ENCODE data around the gene MARK1.

The MARK1 gene

DNA sequence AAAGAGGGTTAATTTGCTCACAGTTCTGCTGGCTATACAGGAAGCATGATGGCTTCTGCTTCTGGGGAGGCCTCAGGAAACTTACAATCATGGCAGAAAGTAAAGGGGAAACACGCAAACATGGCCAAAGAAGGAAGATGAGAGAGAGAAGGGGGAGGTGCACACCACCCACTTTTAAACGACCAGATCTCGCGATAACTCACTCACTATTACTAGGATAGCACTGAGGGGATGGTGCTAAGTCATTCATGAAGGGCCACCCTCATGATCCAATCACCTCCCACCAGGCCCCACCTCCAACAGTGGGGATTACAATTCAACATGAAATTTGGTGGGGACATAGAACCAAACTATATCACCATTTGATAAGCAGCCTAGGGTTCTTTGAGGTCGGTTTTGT, 159.9 kb downstream of the MARK1 start:
- in situ Hi-C loops (cut with HindIII; ENCODE audit: low sequenced_read_pairs), result no loop called here

DNA sequence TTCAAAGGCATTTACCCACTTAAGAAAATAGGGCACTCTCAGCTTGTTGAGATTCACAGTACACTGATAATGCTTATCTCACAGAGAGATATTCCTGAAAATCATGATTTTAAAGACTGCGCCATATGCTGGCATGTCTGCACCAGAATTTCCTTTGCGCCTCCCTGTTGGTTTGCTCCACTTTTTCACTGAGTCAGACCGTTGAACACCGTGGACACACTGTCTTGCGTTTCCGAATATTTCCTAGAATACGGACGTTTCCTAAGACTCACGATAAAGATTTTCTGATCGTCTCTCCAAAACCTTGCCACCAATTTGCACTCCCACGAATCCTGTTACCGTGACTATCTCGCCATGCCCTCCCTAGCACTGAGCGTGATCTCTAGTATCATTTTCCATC, 161.7 kb downstream of the MARK1 start:
- in situ Hi-C loops (cut with HindIII; ENCODE audit: low sequenced_read_pairs), result no loop called here

DNA sequence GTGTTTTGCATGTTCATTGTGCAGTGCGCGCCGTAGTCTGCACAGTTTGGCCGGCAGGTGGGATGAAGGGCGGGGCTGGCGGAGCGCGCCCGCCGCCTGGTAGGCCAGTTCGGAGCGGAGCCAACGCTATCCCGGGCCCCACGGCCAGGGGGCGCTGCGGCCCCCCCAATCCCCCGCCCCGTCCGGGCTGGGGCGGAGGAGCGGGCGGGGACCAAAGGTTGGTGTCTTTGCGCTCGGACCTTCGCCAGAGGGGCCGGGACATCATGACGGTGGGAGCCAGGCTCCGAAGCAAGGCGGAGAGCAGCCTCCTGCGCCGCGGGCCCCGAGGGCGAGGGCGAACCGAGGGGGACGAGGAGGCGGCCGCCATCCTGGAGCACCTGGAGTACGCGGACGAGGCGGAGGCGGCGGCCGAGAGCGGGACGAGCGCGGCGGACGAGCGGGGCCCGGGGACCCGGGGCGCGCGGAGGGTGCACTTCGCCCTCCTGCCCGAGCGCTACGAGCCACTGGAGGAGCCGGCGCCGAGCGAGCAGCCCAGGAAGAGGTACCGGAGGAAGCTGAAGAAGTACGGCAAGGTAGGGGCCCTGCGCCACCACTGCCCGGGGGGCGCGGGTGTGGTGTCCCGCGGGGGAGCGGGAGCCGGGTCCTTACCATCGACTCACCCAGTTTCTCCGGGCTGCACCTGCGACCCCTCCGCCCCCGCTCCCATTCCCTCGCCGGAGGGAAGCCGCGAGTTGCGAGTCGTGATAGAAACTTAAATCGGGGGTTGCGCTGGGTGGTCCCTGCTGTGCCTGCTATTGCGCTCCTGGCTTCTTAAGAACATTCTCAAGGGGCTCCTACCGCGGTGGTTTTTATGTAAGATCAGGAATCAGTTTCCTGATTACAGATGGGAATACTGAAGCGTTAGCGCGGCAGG, 162.5 kb downstream of the MARK1 start, which contains the start of gene C1orf115:
Gene C1orf115, plus strand, starts transcription at position 224 of the 913 bp plus-strand sequence. Its CDS starts 40 bp downstream, at position 264.
- in situ Hi-C loops (cut with HindIII; ENCODE audit: low sequenced_read_pairs), result no loop called here

DNA sequence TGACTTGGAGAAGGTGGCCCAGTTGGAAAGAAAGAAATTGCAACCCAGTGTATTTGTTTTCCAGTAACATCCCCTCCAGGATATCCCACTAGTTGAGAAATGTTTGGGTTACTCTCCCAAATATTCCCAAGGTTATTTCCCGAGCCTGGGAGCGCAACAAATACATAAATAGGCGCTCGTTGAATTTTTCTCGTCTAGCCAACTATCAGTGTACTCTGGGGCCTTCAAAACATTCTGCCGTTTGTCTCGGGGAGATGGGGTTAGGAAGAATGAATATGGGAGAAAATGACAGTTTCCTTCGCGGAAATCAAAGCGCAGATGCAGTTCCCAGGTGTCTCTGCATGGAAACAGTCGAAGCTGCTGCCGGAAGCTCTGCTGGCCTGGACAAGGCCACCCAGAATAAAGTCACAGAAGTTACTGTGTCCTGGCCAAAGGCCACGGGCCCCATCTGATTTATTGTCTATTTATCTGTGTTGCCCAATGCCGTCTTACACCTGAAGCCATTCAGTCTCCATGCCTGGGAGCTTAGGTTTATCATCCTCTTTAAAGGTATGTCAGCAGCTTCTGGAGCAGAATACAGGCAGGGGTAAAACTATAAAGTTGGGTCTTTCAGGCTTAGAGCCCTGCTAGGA, 163.2 kb downstream of the MARK1 start:
- in situ Hi-C loops (cut with HindIII; ENCODE audit: low sequenced_read_pairs), result no loop called here

DNA sequence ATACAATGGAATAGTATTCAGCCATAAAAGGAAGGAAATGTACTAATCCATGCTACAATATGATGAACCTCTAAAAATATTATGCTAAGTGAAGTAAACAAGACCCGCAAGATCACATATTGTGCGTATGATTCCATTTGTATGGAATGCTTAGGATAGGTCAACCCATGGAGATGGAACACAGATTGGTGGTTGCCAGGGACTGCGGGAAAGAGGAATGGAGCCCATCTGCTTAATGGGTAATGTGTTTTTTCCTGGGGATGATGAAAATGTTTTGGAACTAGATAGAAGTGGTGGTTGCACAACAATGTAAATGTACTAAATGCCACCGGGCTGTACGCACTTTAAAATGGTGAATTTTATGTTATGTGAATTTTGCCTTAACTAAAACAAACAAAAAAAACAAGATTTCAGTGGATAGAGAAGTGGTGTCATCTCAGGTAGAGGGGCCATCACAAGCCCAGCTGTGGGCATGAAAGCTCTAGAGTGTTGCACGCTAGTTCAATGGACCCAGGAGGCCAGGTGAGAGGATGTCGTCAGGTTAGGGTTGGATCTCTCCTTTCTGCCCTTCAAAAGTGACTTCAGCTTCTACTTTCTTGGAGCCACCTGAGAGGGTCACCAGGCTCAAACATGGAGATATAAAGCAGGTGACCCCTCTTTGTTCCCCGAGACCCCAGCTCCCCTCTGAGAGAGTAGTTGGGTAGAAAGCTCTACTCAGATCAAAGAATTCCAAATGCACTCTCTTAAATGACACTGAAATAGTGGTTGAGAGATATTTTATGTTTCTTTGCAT, 164.7 kb downstream of the MARK1 start:
- in situ Hi-C loops (cut with HindIII; ENCODE audit: low sequenced_read_pairs), result no loop called here

DNA sequence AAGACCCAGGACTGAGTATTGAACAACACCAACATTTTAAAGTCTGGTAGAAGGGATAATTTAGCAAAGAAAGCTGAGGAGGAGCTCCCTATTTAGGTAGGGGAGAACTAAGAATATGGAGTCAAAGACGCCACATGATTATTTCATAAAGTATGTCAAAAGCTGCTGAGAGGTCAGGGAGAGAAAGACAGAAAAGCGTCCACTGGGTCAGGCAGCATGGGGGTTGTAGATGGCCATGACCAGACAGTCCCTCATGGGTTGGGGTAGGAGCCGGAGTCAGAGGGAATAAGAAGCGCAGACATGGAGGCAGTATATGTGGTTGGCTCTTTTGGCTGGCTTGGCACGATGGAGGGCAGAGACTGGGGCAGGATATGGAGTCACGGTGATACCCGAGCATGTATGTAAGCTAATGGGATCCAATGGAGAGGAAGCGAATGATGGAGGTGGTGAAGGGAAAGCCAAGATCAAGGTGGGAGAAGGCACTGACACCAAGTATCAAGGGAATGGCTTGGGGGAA, 167.0 kb downstream of the MARK1 start:
- in situ Hi-C loops (cut with HindIII; ENCODE audit: low sequenced_read_pairs), result no loop called here

DNA sequence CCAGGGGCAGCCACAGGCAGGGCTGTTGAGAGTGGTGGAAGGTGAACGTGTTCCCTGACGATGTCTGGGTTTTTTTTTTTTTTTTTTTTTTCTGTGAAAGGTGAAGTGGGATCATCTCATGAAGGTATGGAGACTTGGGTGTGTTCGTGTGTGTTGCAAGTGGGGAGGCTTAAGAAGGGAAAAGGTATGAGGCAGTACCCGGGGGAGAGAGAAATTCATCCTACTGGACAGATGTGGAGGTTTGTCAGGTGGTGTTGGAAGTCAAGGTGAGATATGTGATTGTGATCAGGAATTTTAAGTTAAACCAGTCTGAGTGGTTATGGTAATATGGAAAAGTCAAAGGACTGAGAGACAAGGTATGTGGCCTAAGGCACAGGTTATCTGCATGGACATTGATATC, 167.5 kb downstream of the MARK1 start:
- in situ Hi-C loops (cut with HindIII; ENCODE audit: low sequenced_read_pairs), result no loop called here

DNA sequence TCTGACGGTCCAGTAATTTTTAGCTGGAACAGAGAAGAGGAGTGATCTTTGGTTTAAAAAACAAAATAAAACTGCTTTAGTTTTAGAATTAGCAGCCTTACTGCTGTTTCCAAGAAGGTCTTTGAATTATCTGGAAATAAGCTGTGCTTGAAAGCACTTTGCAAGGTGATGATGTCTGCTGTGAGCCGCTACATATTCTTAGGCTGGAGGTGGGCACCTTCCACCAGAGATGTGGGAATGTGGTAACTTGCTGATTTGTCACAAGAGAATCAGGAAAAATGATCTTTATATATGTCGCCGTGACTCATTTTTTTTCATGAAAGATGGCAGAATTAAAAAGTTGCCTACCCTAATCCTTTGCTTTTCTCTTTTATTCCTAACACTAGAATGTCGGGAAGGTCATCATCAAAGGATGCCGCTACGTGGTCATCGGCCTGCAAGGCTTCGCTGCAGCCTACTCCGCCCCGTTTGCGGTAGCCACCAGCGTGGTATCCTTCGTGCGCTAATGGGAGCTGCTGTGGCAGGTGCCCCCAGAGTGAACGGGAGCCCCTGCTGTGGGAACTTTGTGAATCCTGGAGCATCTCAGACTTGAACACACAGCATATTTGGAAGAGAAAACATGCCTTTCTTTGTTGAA, 168.4 kb downstream of the MARK1 start:
- in situ Hi-C loops (cut with HindIII; ENCODE audit: low sequenced_read_pairs), result no loop called here

DNA sequence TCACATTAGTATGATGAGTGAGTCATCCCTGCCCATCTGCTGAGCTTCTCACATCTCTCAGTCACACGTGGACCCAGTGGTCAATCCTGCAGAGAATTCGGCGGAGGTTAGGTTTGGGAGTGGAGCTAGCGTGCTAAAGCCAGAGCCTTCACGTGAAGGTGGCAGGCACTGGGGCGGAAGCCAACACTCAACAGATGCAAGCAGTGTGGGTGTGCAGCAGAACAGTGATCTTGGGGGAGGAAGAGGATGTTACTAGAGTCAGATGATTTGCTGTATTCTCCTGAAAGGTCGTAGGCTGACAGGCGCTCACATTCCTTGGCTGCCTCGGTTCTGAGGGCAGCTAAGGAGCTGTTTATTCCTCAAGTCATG, 168.9 kb downstream of the MARK1 start:
- in situ Hi-C loops (cut with HindIII; ENCODE audit: low sequenced_read_pairs), result no loop called here

DNA sequence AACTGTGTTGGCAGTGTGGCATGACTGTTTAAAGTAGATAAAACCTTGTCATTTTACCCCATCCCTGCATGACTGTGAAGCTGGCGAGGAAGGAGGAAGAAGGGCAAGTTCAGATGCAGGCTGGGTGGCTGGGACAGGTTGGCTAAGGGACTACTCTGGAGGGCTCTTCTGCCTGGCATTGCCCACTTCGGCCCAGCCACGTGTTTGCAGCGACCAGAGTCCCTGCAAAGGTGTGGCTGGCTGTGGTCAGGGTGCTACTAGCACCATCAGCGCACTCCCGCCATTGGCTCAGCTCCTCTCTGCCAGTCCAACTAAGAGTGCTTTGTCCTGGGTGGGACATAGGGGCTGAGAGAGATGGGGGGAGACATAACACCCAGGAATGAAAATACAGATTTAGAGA, 169.4 kb downstream of the MARK1 start:
- in situ Hi-C loops (cut with HindIII; ENCODE audit: low sequenced_read_pairs), result no loop called here

DNA sequence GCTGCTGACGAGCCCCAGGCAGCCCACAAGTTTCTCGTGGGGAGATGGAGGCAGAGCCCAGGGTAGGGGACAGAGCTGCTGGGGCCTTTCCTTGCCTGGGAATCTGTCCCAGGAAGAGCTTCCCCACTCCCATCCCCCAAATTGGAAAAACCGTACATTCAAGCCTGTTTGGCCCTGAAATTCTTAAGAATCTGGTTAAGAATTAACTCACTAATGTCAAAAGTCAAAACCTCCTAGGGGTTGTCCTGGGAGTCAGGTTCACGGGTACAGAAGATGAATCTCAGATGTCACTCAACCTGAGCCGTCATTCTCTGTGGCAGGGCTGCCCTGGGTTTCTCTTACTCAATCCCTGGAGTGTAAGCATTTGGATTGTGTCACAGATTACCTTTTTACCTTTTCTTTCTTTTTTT, 170.7 kb downstream of the MARK1 start:
- in situ Hi-C loops (cut with HindIII; ENCODE audit: low sequenced_read_pairs), result no loop called here

DNA sequence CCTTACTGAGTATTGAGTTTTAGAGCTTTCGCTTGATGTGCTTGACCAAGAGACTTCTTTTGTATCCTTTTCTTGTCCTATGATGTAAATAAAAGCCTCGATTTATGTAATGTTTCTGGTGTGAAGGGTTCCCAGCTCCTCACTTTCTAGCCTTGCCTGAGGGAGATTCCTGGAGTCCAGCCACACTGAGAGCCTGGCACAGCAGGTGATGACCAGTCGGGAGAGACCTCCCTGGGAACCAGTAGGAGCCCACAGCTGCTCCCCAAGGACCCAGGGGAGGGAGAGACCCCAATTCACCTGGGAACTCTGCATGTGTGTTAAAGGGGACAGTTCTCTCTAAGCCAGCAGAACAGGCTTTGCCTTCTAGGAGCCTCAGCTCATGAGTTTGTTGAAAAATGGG, 171.1 kb downstream of the MARK1 start:
- in situ Hi-C loops (cut with HindIII; ENCODE audit: low sequenced_read_pairs), result no loop called here

DNA sequence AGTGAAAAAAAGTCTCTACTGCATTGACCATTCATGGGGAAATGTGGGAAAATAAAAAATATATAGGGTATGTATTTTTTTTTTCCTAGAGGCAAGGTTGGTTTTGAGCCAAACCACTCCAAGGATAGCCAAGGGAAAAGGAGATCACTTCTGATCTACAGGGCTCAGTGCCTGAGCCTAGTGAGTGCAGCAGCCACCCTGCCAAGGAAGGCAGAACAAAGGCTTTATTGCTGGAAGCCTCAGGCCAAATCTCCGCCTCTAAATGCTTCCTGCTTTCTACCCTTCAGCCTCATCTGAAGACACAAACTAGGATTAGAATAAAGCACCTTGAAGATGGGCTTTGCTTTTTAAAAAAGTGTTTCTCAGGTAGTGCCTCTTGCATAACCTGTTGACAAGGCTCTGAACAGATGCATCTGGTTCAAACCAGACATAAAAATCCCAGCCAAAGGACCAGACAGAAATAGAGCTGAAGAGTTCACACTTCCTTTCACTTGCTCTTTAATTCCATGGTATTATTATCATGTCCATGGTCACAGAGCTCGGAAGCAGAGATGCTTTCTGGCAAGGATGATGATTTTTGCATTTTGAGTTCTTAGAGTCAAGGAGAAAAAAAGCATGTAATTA, 172.7 kb downstream of the MARK1 start:
- in situ Hi-C loops (cut with HindIII; ENCODE audit: low sequenced_read_pairs), result no loop called here

DNA sequence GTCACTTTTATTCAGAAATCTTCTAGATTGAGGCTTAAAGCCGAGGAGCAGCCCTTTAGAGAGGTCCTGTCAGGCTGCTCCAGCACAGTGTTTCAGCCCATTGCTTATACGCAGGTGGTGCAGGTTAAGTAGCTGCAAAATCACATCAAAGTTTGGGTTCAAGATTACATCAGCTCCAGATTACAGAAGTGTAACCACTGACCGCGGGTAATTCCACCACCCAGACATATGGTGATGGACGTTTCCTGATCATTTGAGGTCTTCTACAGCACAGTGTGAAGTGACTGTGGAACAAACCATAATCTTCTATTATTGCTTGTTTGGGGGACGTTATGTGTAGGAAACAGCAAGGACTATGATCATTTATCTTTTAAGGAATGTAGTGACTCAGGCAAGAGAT, 174.0 kb downstream of the MARK1 start:
- in situ Hi-C loops (cut with HindIII; ENCODE audit: low sequenced_read_pairs), result no loop called here

DNA sequence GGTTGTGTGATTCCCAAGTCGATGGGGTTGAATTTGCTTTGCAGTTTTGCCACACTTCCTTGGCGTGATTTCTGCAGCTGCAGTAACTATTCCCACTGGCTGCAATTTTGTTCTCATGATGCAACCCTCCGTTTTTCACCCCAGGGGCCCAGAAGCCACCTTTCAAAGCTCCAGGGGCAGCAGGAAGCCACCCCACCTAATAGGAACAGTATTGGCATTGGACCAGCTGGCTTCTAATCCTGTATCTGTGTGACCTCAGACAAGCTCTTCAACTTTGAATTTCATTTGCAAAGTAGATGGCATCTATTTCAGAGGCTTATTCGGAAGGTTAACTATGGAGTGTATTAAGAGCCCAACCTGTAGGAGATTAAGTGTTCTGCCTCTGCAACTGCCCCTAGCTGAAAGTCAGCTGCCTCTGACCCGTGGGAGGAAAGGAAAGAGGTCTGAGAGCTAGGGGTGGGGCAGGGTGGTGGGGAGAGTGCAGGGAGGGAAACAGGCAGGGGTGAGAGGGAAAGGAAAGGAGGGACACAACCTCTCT, 174.9 kb downstream of the MARK1 start:
- in situ Hi-C loops (cut with HindIII; ENCODE audit: low sequenced_read_pairs), result no loop called here

DNA sequence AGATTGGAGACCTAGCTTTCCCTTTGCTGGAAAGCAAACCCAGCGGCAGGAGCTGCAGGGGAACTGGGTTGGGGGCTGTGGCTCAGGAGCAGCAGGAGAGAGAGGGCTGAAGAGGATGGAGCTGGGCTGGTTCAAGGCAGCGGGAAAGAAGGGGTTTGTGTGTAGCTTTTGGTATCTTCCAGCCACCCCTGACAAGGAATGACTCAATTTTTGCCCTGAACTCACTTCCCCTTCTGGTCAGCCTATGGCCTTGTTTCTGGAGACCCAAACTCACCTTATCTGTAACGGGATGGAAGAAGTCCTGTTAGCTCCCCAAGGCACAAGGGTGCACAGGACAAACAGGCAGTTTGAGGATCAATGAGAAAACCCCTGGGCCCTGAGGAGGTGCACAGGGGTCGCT, 175.4 kb downstream of the MARK1 start:
- in situ Hi-C loops (cut with HindIII; ENCODE audit: low sequenced_read_pairs), result no loop called here

DNA sequence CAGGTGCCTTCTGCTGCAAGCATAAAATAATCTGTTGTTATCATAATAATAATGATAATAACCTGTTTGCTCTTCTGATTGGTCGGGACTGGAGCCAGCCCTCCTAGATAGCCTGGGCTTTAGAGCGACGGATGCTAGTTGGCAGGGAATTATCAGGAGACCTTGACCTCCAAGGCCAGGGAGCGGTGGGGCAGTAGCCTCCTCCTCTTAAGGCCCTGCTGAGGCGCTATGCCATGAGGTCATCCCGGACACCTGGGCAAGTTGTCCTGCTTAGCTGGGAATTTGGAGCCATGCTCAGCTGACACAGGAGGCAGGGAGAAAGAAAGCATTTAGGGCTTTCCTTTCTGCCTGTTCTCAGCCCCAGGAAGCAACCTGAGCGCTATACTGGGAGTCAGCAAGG, 177.8 kb downstream of the MARK1 start:
- in situ Hi-C loops (cut with HindIII; ENCODE audit: low sequenced_read_pairs), result no loop called here

DNA sequence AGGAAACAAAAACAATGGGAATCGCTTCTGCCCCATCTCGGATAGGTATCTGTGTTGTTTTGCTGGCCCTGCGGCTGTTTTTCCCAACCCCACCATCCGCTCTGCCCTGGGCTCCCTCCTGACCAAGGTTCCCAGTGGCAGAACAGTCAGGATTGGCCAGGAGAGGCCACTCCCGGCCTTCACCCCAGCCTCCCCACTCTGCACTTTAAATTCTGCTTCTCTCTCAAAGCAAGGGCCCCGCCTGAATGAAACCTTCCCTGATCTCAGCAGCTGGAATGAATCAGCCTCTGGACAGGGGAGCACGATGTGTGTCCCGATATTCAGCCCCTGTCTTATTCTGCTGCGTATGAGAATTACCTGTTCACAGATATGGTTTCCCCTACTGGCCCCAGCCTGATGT, 178.5 kb downstream of the MARK1 start:
- in situ Hi-C loops (cut with HindIII; ENCODE audit: low sequenced_read_pairs), result no loop called here

DNA sequence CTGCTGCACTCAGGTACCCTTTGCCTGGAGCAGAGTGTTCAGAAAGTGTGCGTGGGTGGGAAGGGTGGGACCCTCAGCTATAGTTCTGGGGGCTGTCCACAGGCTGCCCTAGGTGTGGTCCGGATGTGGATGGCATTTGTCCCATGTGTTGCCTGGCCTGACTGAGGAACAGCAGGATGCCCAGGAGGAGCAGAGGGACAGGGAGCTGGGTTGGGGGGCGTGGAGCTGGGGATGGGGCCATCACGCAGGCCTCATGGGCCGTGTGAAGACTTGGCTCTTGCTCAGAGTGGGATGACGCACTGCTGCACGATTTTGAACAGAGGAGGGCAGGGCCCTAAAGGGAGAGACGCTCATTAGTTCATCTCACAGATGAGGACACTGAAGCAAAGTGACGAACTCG, 179.2 kb downstream of the MARK1 start:
- in situ Hi-C loops (cut with HindIII; ENCODE audit: low sequenced_read_pairs), result no loop called here

DNA sequence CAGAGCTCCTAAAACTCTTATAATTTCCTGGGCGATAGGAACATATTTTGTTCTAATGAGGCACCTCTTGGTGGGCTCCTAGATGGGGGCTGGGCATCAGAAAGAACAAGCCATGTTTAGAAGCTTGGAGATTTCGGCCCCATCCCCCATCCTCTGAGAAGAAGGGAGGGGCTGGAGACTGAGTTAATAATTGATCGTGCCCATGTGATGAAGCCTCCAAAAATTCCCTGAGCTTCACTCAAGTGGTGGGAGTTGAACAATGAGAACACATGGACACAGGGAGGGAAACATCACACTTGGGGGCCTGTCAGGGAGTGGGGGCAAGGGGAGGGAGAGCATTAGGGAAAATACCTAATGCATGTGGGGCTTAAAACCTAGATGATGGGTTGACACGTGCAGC, 180.3 kb downstream of the MARK1 start:
- in situ Hi-C loops (cut with HindIII; ENCODE audit: low sequenced_read_pairs), result no loop called here

Measured in endothelial cell of hepatic sinusoid (primary cell).